Measurements from ENCODE around the gene FAM43B. TPM values are rescaled to one million over a fixed set of nuclear protein-coding genes. Genes with fewer than 3 reads are reported as not detected.

The FAM43B gene
- polyA plus RNA-seq, 1 experiment = 0.02 TPM

DNA sequence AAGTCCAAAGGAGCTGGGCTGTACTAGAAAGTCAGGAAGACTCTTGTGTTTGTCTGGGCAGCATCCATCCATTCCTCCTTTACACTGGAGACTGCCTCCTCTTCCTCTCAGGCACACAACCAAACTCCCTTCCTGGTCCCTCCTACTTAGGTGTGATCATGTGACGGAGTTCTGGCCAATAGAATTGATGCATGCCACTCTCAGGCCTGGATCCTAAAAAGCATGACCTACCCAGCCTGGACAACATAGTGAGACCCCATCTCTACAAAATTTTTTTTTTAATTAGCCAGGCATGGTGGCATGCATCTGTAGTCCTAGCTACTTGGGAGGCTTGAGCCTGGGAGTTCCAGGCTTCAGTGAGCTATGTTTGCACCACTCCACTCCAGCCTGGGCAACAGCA lies 8.6 kb downstream of the FAM43B start:
- no peaks in the 10 kb centered on the region for H3K9me3 ChIP-seq (ENCODE audit: control insufficient read depth, insufficient read depth, low read length)
- no peak for DNase-seq (ENCODE audit: low read depth, low spot score)
- no peak overlapping the region for H3K27ac ChIP-seq (ENCODE audit: low read depth, low read length)
- ChIA-PET CTCF (interaction anchor here (1.1 kb wide), 1 partner anchor 14 kb away, joined by 3 read pairs; no protein-coding TSS in a partner anchor), POLR2A (no interaction called here)
- TF ChIP-seq, protein P1, sequence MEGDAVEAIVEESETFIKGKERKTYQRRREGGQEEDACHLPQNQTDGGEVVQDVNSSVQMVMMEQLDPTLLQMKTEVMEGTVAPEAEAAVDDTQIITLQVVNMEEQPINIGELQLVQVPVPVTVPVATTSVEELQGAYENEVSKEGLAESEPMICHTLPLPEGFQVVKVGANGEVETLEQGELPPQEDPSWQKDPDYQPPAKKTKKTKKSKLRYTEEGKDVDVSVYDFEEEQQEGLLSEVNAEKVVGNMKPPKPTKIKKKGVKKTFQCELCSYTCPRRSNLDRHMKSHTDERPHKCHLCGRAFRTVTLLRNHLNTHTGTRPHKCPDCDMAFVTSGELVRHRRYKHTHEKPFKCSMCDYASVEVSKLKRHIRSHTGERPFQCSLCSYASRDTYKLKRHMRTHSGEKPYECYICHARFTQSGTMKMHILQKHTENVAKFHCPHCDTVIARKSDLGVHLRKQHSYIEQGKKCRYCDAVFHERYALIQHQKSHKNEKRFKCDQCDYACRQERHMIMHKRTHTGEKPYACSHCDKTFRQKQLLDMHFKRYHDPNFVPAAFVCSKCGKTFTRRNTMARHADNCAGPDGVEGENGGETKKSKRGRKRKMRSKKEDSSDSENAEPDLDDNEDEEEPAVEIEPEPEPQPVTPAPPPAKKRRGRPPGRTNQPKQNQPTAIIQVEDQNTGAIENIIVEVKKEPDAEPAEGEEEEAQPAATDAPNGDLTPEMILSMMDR (IDR thresholded peaks at IDR 0.05; ENCODE audit: low read depth, low read length) = no peak
- H3K4me3 ChIP-seq (ENCODE audit: low read depth, low read length) = no peak overlapping the region
- peaks cover 32% of the 10 kb centered on the region for H3K27me3 ChIP-seq (ENCODE audit: control insufficient read depth, insufficient read depth, low read length)

DNA sequence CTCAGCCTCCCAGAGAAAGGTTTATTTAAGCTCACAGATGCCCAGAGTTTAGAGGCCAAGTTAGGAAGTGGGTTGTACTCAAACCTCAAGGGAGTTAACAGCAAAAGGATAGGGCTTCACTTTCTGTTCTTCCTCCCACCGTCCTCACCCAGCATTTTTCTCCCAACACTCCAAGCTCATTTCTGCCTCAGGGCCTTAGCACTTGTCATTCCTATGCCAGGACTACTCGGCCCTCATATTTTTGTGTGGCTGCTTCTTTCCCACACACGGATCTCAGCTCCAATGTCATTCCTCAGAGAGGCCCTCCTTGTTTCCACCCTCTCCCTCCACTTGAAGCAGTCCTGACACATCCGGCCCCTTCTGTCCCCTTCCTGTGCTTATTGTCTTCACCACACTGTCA lies 12.9 kb downstream of the FAM43B start:
- peaks cover 26% of the 10 kb centered on the region for H3K27me3 ChIP-seq (ENCODE audit: control insufficient read depth, insufficient read depth, low read length)
- no peak overlapping the region for H3K27ac ChIP-seq (ENCODE audit: low read depth, low read length)
- TF ChIP-seq, protein P1 (IDR thresholded peaks at IDR 0.05; ENCODE audit: low read depth, low read length) = no peak
- no peak for DNase-seq (ENCODE audit: low read depth, low spot score)
- CTCF ChIA-PET = interaction anchor here (0.8 to 1.0 kb wide), 3 partner anchors 10 to 68 kb away, joined by 3 to 9 read pairs (median 4); partner anchors contain the start of gene PINK1
- no peak overlapping the region for H3K4me3 ChIP-seq (ENCODE audit: low read depth, low read length)
- H3K9me3 ChIP-seq (ENCODE audit: control insufficient read depth, insufficient read depth, low read length) = no peaks in the 10 kb centered on the region
- POLR2A ChIA-PET = no interaction called here

DNA sequence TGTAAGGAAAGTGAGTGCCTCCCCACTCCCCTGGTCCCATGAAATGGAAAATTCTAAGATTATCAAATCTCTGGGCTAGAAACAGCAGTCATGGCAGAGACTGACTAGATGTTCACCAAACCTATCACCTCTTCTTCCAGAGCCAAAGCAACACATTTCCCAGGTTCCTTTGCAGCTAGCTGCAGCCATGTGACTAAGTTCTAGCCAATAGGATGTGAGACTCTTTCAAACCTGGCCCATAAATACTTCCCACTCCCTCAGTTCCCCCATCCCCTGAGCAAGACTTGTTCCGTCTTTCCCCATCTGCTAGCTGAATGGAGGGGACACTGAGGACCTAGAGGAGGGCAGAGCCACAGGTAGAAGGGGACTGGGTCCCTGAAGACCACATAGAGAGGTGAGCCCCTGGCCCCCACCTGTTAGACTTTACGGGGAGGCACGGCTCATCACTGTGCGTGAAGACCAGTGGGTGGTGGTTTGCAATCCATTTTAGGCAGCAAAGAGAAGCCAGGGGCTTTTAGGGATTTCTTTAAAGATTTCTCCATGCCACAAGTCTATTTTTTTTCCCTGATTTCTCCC lies 17.2 kb downstream of the FAM43B start:
- ChIA-PET POLR2A (no interaction called here), CTCF (no interaction called here)
- no peak overlapping the region for H3K4me3 ChIP-seq (ENCODE audit: low read depth, low read length)
- no peaks in the 10 kb centered on the region; the same call in 1 of the 2 replicates for H3K9me3 ChIP-seq (ENCODE audit: control insufficient read depth, insufficient read depth, low read length)
- H3K27me3 ChIP-seq (ENCODE audit: control insufficient read depth, insufficient read depth, low read length) = peaks cover 18% of the 10 kb centered on the region
- TF ChIP-seq, protein P1 (IDR thresholded peaks at IDR 0.05; ENCODE audit: low read depth, low read length) = no peak
- no peak overlapping the region for H3K27ac ChIP-seq (ENCODE audit: low read depth, low read length)
- no peak for DNase-seq (ENCODE audit: low read depth, low spot score)

DNA sequence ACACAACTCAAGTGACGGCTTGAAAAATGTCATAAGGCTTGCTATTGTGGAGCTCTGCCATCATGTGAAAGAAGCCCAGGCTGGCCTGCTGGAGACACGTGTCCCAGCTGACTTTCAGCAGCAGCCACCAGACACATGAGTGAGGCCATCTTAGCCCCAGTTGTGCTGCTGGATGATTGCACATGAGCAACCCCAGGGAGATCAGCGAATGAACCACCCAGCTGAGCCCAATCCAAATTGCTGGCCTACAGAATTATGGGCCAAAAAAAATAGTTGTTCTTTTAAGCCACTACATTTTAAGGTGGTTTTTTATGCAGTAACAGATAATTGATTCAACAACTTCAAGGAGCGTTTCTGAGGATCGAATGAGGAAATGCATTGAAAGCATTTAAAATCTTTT lies 19.1 kb downstream of the FAM43B start:
- Histone ChIP-seq H3K27me3 (ENCODE audit: control insufficient read depth, insufficient read depth, low read length) (peaks cover 14% of the 10 kb centered on the region), H3K27ac (ENCODE audit: low read depth, low read length) (no peak overlapping the region), H3K9me3 (ENCODE audit: control insufficient read depth, insufficient read depth, low read length) (no peaks in the 10 kb centered on the region; the same call in 1 of the 2 replicates), H3K4me3 (ENCODE audit: low read depth, low read length) (no peak overlapping the region)
- no peak for DNase-seq (ENCODE audit: low read depth, low spot score)
- CTCF ChIA-PET = no interaction called here
- POLR2A ChIA-PET = no interaction called here
- TF ChIP-seq, protein P1 (IDR thresholded peaks at IDR 0.05; ENCODE audit: low read depth, low read length) = no peak

DNA sequence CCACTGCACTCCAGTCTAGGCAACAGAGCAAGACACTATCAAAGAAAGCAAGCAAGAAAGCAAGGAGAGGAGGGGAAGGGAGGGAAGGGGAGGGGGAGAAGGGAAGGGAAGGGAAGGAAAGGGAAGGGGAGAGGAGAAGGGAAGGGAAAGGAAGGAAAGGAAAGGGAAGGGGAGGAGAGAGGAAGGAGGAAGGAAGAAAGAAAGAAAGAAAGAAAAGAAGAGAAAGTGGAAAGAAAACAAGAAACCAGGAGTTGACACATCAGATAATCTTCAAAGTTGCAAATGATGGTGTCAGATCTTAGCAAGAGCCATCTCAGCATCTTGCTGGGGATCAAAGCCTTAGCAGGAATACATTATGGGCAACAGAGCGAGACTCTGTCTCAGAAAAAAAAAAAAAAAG lies 21.6 kb downstream of the FAM43B start:
- Histone ChIP-seq H3K4me3 (ENCODE audit: low read depth, low read length) (no peak overlapping the region), H3K27me3 (ENCODE audit: control insufficient read depth, insufficient read depth, low read length) (peaks cover 14% of the 10 kb centered on the region), H3K9me3 (ENCODE audit: control insufficient read depth, insufficient read depth, low read length) (no peaks in the 10 kb centered on the region; the same call in 1 of the 2 replicates), H3K27ac (ENCODE audit: low read depth, low read length) (no peak overlapping the region)
- TF ChIP-seq, protein P1 (IDR thresholded peaks at IDR 0.05; ENCODE audit: low read depth, low read length) = no peak
- CTCF ChIA-PET = interaction anchor here (1.6 to 4.7 kb wide), 4 partner anchors 13 to 66 kb away, joined by 3 to 105 read pairs (median 34); partner anchors contain the start of gene PINK1
- DNase-seq (ENCODE audit: low read depth, low spot score) = no peak
- POLR2A ChIA-PET = no interaction called here
